Stimulated activated CD4-positive, alpha-beta T cell treated with anti-CD3 and anti-CD28 coated beads, Interleukin-15, amount 100 ng/mL, for 1 hour (primary cell): ENCODE results near the gene LYPD4.
A peak's percentile ranks its signal among the peaks of the same experiment; 100 is the strongest.

Source experiments
- DNase-seq, 2 donors: peaks; one replicate each; pipeline ENCODE4 v3.0.0-alpha.2; 2020; ENCODE audit warnings: low read depth in 1 of 2, low spot score in 1 of 2

The LYPD4 gene

GRCh38 chr19:41844601-41845000 is at the start of gene LYPD4:
LYPD4 (minus strand) TSS chr19:41844683; CDS start chr19:41839285, 5,398 bp downstream.
- no peak for DNase-seq

- DNase-seq: no peak
Observed at GRCh38 chr19:41893899-41894298, 49.4 kb upstream of the LYPD4 start.

GRCh38 chr19:41892173-41892902 is 47.9 kb upstream of the LYPD4 start:
- DNase-seq: no peak

- no peak for DNase-seq
Observed at GRCh38 chr19:41890936-41891335, 46.5 kb upstream of the LYPD4 start.

GRCh38 chr19:41889896-41890295 is 45.4 kb upstream of the LYPD4 start:
- DNase-seq: no peak

GRCh38 chr19:41888926-41889325 is 44.4 kb upstream of the LYPD4 start:
- DNase-seq: no peak

- peak; percentile 71 to 78 for DNase-seq
Observed at GRCh38 chr19:41887711-41888382, 43.4 kb upstream of the LYPD4 start.

GRCh38 chr19:41886761-41887710 is 42.6 kb upstream of the LYPD4 start:
- peak in 1 of 2 donors; percentile 48 for DNase-seq

- peak; percentile 80 to 82 for DNase-seq
Observed at GRCh38 chr19:41883821-41884733, 39.6 kb upstream of the LYPD4 start.

GRCh38 chr19:41883463-41883820 is 39.0 kb upstream of the LYPD4 start:
- no peak for DNase-seq

GRCh38 chr19:41882568-41883462 is 38.3 kb upstream of the LYPD4 start, which contains the start of gene ARHGEF1:
ARHGEF1 (plus strand) TSS chr19:41883184; CDS start chr19:41888083, 4,899 bp downstream.
- peak in 1 of 2 donors; percentile 26 for DNase-seq

- DNase-seq: no peak
Observed at GRCh38 chr19:41880329-41880708, 35.8 kb upstream of the LYPD4 start.

GRCh38 chr19:41879670-41880328 is 35.3 kb upstream of the LYPD4 start:
- DNase-seq: no peak

GRCh38 chr19:41879080-41879479 is 34.6 kb upstream of the LYPD4 start:
- DNase-seq: no peak

GRCh38 chr19:41877916-41878905 is 33.7 kb upstream of the LYPD4 start:
- DNase-seq: no peak

GRCh38 chr19:41876847-41877832 is 32.7 kb upstream of the LYPD4 start, which contains the start of gene CD79A:
CD79A (plus strand) TSS chr19:41877279; CDS start chr19:41877305, 26 bp downstream.
- no peak for DNase-seq
